GM15510 (cell line): Measurements from ENCODE around the gene DMRT3.

Source experiments
- POLR2A ChIP-seq: IDR thresholded peaks from 3 replicates; pipeline ENCODE4 v1.6.1; 2011; ENCODE audit warnings: borderline replicate concordance; ENCODE audit not compliant: insufficient read length; ENCODE audit errors: extremely low read depth

DMRT3 gene

DNA sequence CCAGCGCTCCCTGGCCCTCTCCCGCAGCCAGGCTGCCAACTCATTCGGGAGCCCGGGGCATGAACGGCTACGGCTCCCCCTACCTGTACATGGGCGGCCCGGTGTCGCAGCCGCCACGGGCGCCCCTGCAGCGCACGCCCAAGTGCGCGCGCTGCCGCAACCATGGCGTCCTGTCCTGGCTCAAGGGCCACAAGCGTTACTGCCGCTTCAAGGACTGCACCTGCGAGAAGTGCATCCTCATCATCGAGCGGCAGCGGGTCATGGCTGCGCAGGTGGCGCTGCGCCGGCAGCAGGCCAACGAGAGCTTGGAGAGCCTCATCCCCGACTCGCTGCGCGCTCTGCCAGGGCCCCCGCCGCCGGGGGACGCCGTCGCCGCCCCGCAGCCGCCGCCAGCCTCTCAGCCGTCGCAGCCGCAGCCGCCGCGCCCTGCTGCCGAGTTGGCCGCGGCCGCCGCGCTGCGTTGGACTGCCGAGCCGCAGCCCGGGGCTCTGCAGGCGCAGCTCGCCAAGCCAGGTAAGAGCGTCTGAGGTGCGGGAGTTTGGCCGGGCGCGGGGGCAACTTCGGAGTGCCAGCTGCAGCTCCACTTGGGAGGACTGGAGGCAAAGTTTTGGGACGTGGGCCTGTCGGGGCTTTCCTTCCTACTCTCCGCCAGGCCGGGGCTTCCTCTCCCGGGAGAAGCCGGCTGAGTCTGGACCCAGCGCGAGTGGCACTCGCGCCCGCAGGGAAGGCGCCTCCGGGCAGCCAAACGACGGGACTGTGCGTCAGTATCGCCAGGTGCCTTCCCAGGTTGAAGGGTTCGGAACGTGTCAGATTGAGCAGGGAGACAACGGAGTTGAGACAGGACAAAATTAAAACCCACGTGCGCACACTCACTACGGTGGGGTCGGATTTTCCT, 735 bp downstream of the DMRT3 start:
- no peak for TF ChIP-seq POLR2A

DNA sequence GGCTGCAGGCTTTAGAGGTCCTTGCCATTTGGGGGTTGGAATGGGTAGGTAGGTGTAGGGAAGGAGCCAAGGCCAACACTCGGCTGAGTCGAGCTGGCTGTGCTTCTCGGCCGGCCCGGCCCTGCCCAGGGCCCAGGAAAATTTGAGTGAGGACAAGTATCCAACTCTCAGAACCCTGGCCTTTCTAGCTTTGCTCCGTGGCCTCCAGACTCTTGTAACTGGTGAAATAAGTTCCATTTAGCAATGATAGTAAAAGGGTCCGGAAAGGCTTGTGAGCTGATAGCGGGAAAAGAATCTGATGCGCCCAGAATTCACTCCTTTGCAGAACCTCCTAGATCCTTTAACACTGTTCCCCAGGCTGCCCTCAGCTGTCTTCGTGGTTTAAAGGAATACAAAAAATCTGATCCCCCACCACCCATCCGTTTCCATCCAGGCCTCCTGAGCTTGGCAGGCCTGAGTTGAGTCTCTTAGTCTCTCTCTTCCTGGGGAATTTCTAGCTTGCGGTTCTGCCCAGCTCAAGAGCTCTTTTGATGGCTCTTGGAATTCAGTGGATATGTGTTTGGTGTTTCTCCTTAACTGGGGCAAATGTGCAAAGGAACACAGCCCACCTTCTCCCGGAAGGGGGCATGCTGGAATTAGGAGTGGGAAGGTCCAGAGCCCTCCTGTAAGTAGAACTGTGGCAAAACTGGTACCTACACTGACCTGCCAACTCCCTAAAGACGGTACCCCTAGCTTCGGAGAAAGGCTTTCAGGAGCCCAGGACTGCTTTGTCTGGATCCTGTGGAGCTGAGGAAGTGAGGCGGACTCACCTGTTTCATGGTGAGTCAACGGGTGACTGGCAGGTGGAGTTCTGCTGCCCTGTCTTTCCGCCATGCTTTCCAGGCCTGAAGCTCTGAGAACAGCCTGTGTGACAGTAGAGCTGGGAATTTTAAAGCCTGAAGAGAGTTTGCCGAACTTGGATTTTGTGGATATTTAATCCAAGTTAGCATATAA, 1.7 kb downstream of the DMRT3 start:
- no peak for TF ChIP-seq POLR2A

DNA sequence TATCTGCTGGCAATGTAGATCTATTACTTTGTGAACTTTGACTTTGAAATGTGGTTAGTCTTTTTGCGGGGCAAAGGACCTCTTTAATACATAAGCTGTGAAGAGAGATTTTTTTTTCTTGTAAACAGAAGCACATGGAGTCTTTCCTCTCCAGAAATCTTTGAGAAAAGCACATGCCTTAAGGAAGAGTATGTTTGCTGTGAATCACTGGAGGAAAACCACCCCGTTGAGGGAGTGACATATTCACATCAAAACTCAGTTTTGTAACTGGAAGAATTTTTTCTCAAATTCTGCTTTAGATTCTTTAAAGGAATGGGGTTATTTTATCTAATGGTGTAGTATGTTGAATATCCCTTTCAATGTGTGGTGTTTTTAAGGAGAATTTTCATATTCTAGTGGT, 3.5 kb downstream of the DMRT3 start:
- TF ChIP-seq POLR2A: no peak

DNA sequence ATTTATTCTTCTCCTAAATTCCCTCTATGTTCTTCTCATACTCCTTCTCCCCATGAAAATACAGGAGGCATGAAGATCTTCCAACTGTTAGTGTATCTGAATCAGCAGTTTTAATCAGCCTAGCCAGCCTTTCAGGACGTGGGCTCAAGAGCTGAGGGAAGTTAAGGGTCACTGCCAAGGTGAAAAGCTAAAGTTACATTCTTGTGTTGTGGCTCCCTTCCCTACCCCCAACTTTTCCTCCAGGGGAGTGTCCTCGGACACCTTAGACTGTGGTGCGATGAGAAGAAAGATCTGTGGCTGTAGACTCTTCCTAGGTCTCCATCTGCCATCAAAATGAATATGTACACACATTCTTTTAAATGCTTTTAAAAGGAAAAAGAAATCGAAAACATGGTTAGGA, 4.2 kb downstream of the DMRT3 start:
- TF ChIP-seq POLR2A: no peak

DNA sequence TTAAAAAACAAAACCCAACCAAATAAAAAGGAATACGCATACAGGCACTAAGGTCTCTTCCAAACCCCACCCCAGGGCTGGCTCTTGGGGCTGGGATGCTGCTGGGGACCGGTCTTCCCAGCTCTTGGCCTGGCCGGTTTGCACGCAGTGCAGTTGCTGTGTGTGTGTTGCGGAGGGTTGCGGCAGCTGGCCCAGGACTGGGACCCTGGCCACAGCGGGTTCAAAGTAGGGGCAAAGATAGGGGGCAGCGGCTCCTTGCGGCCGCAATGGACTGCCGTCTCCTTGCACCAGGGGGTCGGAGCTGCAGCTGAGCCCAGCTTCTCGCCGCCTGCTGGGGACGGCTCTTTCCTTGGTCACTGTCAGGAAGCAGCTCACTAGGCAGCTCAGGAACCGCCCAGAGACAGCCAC, 5.0 kb downstream of the DMRT3 start:
- no peak for TF ChIP-seq POLR2A

DNA sequence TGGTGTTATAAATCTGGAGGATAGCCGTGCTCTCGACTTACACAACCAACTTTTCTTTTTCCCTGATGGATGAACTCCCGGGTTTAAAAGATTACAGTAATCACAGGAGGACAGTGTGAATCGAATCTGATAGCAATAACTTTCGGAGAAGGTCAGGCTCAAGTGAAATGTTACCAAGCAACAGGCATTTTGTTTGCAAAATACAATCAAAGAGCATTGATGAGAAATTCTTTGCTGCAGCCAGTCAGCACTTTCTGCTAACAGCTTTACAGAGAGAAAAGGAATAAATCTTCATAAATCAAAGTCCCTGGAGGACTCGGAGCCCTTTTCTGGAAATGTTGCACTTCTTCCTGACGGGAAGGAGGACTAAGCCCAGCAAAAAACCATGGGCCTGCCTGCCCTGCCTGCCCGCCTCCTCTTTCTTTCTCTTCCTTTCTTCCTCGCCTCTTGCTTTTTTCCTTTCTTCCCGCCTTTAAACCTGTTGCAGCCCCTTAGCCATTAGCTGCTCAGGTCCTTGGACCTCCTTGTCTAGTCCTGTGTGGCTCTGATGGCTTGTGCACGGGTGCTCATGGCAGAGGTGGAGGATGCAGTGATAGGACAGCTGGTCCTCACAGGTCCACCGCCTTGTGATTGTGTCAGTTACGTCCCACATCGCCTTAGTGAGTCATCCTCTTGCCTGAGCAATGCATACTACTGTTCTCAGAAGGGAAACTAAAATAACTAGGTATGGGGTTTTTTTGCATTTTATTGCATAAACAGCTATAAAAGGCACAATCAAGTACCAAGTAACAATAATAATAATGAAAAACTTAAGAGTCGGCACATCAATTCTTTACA, 6.2 kb downstream of the DMRT3 start:
- no peak for TF ChIP-seq POLR2A

DNA sequence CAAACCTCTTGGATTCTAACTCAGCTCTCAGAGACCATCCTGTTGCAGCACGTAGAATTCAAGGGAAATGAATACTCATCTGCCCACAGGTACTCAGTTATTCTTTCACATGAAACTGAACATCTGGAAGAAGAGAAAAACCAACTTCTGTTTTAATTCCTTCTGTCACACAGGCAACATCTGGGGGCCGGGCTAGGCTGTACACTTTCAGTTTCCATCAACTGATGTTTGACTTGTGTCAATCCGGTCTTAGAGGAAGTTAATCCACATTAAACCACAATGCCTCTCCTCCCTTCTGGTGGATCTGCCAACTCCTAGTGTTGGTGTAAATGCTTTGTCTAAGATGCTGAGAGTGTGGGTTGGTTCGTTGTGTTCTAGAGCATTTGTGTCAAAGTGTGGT, 17.6 kb downstream of the DMRT3 start:
- TF ChIP-seq POLR2A: no peak

DNA sequence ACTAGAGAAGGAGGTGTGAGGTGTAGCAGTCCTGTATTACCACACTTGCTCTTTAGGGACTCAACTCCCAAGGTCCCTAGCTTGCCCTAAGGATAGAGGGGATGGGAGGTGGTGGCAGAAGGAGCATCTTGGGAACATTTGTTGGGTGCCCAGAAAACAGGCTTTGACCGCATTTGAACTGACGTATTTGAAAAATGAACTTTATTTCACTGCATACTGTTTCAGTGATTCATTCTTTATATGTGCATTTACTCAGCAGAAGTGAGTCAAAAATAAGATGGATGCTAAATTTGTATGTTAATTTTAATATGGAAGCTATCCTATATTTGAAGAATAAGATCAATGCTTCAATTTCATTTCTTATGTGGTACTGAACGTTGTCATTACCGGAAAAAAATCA, 18.7 kb downstream of the DMRT3 start:
- TF ChIP-seq POLR2A: no peak

DNA sequence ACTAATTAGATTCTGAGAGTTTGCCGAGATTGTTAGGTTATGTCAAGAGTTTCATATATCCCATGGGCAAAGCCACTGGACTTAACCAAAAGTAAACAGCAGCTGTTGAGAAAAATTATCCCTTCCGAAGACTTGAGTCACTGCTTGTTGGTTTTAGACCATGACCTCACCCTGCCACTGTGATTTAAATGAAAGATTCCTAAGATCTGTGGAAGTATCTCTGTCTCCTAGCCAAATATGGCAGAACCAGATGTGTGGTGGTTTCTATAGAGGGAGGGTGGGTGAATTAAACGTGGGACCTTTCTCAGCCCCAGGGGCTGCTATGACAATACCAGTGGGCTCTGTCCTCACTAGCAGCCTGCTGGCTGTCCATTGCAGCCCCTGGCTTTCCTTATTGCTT, 19.3 kb downstream of the DMRT3 start:
- TF ChIP-seq POLR2A: no peak

DNA sequence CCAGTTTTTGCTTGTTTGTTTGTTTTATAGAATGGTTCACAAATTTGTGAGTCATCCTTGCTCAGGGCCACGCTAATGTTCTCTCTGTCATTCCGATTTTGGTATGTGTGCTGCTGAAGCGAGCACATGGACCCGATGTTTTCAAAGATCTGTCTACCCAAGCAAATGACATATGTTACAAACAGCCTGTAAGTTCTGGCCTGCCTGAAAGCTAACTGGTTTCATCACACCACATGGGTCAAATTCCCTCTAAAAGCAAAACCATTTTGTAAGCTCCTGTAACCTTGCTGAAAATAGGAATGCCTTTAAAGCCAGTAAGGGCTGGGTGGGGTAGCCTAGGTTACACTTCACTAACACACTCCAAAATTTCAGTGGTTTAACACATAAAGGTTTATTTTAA, 25.4 kb downstream of the DMRT3 start:
- TF ChIP-seq POLR2A: no peak

DNA sequence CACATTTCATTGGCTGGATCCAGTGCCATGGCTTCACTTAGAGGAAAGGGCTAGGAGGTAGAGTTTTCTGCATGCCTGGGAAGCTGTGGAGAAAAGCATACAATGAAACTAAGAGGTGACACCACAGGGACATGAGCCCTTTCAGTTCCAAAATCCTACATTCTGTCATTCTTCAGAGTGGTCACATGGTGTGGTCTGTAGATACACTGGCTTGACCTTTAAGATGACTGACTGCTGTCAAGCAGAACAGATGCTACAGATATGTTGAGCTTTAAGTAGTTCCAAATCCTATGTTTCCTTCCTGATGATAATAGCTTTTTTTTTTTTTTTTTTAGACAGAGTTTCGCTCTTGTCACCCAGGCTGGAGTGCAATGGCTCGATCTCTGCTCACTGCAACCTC, 26.2 kb downstream of the DMRT3 start:
- no peak for TF ChIP-seq POLR2A

DNA sequence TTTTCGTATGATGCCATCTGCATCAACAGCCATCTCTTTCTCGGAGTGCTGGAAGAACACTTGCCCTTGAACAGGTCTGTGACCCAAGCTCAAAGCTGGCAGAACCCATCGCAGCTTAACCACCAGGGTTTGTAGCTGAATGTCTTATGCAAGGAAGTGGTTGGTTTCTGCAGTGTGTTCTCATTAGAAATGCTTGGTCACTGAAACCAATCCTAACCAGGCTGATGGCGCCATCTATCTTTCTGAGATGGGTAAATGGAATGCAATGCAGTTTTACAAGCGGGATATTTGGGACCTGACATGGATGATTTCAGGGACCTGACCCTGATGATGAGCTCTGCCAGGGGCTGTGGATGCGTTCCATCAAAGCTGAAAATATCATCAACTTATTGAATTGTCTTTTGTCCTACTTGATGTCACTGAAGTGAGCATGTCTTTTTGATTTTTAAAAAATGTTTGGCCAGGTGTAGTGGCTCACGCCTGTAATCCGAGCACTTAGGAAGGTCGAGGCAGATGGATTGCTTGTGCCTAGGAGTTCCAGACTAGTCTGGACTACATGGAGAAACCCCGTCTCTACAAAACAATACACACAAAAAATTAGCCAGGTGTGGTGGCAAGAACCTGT, 28.7 kb downstream of the DMRT3 start:
- TF ChIP-seq POLR2A: no peak

DNA sequence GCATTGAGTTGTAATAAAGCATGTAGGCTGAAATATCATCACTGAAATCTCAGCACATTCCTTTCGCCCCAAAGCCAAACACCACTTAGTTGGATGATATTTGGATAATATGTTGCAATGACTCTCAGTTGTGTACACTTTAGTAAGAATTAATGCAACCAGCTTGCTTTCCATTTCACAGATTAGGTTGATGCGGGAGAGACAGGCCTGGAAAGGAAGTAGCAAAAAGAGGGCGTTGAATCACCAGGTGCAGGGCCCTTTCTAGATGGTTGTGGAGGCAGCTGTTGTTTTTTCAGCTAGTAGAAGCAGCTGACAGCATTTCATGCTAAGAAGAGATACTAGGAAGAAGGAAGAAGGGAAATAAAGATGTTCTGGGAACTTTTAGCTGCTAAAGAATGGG, 30.9 kb downstream of the DMRT3 start:
- TF ChIP-seq POLR2A: no peak

DNA sequence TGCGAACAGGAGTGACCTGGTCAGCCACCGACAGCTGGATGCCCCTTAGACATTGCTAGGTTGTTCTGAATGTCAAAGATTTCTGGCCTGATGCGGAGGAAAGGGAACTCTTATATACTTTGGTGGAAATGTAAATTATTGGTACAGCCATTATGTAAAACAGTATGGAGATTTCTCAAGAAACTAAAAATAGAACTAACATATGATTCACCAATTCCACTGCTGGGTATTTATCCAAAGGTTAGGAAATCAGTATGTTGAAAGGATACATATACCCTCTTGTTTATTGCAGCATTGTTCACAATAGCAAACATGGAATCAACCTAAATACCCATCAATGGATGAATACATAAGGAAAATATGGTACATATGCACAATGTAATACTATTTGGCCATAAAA, 31.8 kb downstream of the DMRT3 start:
- TF ChIP-seq POLR2A: no peak
